Astrocyte of the spinal cord (primary cell): ENCODE results near the gene LRIG3.
A peak's percentile ranks its signal among the peaks of the same experiment; 100 is the strongest.

Experiments used
- DNase-seq: peaks from one replicate; pipeline ENCODE4 v3.0.0; 2011; ENCODE audit warnings: low read depth, low spot score
- H3K4me3 ChIP-seq: 2 replicates; pipeline ENCODE4 v1.5.1; 2011; ENCODE audit warnings: low read depth, mild to moderate bottlenecking, low read length, moderate library complexity
- in situ Hi-C: cut with HindIII; loops from 2 replicates; pipeline ENCODE4 v1.10.0; 2017; ENCODE audit warnings: low sequenced_read_pairs
- TF ChIP-seq, protein P1 (sequence below): IDR thresholded peaks from 2 replicates; pipeline ENCODE4 v1.5.1; 2012; ENCODE audit warnings: low read depth, mild to moderate bottlenecking, low read length, inconsistent platforms

The LRIG3 gene

DNA sequence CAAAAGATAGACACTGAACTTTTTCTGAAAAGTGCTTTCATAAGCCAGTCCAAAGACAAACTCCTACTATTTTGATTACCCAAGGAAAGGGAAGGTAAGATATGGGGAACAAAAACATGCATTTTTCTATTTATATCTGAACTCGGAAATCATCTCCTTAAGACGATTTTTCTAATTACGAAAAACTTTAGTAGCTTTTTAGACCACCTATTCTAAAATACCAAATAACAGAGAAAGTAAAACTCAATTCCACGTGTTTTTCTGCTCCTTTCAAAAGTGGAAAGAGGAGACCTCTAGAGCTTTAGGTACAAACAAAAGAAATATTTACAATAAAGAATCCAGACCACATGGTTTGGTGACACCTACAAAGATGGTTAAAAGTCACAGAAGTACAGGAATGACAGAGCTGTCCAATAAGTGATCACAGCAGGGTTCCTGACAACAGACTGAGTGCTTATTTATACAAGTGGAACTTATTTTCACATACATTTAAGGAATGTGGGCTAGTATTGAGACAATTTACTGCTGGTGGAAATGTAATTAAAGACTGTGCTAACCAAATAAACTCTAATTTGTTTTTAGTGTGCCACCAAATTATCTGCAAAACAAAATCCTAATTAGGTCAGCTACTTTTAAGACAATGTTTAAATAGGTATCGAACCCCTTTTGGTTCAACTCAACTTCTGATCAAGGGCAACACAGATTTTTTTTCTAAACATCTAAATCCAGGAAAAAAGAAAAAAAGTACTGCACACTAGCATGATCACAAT lies 2.4 kb downstream of the LRIG3 start:
- peak overlapping the region; percentile 77 for H3K4me3 ChIP-seq
- peak; percentile 53 for DNase-seq
- TF ChIP-seq, protein P1, sequence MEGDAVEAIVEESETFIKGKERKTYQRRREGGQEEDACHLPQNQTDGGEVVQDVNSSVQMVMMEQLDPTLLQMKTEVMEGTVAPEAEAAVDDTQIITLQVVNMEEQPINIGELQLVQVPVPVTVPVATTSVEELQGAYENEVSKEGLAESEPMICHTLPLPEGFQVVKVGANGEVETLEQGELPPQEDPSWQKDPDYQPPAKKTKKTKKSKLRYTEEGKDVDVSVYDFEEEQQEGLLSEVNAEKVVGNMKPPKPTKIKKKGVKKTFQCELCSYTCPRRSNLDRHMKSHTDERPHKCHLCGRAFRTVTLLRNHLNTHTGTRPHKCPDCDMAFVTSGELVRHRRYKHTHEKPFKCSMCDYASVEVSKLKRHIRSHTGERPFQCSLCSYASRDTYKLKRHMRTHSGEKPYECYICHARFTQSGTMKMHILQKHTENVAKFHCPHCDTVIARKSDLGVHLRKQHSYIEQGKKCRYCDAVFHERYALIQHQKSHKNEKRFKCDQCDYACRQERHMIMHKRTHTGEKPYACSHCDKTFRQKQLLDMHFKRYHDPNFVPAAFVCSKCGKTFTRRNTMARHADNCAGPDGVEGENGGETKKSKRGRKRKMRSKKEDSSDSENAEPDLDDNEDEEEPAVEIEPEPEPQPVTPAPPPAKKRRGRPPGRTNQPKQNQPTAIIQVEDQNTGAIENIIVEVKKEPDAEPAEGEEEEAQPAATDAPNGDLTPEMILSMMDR: no peak
- in situ Hi-C loops: loop anchor here (25.0 kb wide), 1 partner anchor 169 kb away; no protein-coding TSS in a partner anchor

DNA sequence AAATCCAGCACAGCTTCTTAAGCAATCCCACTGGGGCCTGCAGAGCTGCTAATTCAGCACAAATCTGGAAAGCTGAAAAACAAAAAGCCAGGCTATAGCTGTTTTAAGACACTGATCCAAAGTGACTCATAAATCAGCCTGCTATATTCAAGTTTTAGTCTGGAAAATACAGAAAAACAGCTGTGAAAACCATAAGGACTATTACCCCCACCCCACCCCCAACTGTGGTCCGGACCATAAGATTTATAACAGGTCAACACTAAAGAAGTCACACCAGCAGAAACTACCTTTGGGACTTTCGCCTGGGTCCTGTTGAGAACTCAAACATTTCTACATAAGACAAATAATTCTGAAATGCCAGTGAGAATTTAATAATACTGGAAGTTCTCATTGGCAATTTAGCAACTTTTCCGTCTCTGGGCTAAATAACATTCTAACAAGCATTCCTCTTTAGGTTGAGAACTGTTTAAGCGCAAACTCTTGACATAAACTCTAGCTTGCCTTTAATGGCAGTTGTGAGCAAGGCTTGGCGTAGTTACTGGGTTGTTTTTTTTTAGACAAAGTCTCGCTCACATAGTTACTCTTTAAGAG lies 3.3 kb downstream of the LRIG3 start:
- in situ Hi-C loops: loop anchor here (25.0 kb wide), 1 partner anchor 170 kb away; no protein-coding TSS in a partner anchor
- DNase-seq: peak; percentile 78
- peak overlapping the region; percentile 77 for H3K4me3 ChIP-seq
- TF ChIP-seq, protein P1: no peak

DNA sequence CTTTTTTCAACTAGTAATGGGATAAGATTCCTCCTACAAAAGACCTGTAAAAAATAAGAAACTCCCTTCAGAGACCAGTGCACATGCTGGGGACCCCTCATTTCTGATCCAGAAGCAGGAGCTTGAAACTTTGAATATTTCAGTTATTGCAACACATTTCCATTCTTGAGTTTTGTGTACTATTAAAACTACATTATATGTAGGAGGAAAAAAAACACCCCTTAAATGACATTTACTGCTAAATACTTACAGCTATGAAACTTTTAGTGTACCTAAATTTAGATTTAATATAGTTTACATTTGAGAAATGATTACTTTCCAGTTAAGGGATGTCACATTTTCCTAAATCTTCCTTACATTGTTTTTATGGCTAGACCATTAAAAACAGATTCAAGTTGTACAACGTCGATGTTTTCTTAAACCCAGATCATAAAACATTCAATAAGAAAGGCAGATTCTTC lies 4.1 kb downstream of the LRIG3 start:
- peak overlapping the region; percentile 77 for H3K4me3 ChIP-seq
- TF ChIP-seq, protein P1: no peak

GRCh38 chr12:58915634-58916033 lies 4.7 kb downstream of the LRIG3 start:
- TF ChIP-seq, protein P1: no peak
- in situ Hi-C loops: loop anchor here (25.0 kb wide), 1 partner anchor 172 kb away; no protein-coding TSS in a partner anchor
- peak; percentile 78 for DNase-seq
- peak overlapping the region; percentile 21 for H3K4me3 ChIP-seq

More for the DNA sequence above, 4.1 kb downstream of the LRIG3 start:
- in situ Hi-C loops: loop anchor here (25.0 kb wide), 1 partner anchor 171 kb away; no protein-coding TSS in a partner anchor
- DNase-seq: no peak

- no peak for DNase-seq
- TF ChIP-seq, protein P1: no peak
- H3K4me3 ChIP-seq: no peak overlapping the region
- in situ Hi-C loops: loop anchor here (25.0 kb wide), 1 partner anchor 172 kb away; no protein-coding TSS in a partner anchor
Measured at GRCh38 chr12:58915037-58915436, 5.3 kb downstream of the LRIG3 start.

DNA sequence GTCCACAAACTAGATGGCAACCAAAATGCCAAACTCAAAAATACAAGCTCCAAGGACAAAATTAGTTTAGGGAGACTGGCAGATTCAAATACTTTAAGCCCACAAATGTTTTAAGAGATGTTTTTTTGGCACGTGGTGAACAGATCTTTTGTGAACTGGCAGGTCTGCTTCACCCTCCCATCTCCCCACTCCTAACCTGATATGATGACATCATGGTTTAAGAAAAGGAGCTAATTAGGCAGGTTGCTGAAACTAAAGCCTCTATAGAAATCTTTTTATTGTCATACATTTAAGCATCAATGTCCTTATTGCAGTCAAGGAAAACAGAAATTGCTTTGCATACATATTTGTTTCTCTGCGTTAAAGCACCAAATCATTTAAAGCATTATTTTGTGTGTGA lies 5.8 kb downstream of the LRIG3 start:
- TF ChIP-seq, protein P1: no peak
- in situ Hi-C loops: loop anchor here (25.0 kb wide), 1 partner anchor 173 kb away; no protein-coding TSS in a partner anchor
- no peak overlapping the region for H3K4me3 ChIP-seq
- no peak for DNase-seq
